OCI-LY3 (cell line): Measurements from ENCODE around the gene GRAMD1B.

Experiments
- H2AFZ ChIP-seq: fragments of 200-600, 300-600 bp; shearing (Covaris generic); 2 replicates; pipeline ENCODE4 v1.6.0; 2014; ENCODE audit warnings: antibody characterized with exemption, low read depth, low read length
- H3K27ac ChIP-seq: fragments of 200-600, 300-600 bp; sonication (generic); 2 replicates; pipeline ENCODE4 v1.5.1; 2014; ENCODE audit warnings: mild to moderate bottlenecking, low read length, moderate library complexity, mixed read lengths
- H3K27me3 ChIP-seq: fragments of 200-600, 300-600 bp; sonication (generic); 2 replicates; pipeline ENCODE4 v1.6.1; 2014; ENCODE audit warnings: low read depth, low read length, mixed read lengths
- H3K36me3 ChIP-seq: fragments of 200-600, 300-600 bp; sonication (generic); replicated peaks from 2 replicates; pipeline ENCODE3; 2014; ENCODE audit warnings: low read depth, low read length, mixed read lengths
- H3K4me1 ChIP-seq: fragments of 300-600, 200-600 bp; sonication (generic); 2 replicates; pipeline ENCODE4 v1.6.1; 2014; ENCODE audit warnings: low read length, mixed read lengths
- H3K4me2 ChIP-seq: fragments of 200-600, 300-600 bp; sonication (generic); 2 replicates; pipeline ENCODE4 v1.6.1; 2014; ENCODE audit warnings: low read length, mixed read lengths
- H3K4me3 ChIP-seq: fragments of 300-600, 200-600 bp; sonication (generic); 2 replicates; pipeline ENCODE4 v1.5.1; 2014; ENCODE audit warnings: antibody characterized with exemption, mild to moderate bottlenecking, low read length, moderate library complexity
- H3K79me2 ChIP-seq: fragments of 300-600, 200-600 bp; shearing (Covaris generic); 2 replicates; pipeline ENCODE4 v1.6.1; 2014; ENCODE audit warnings: mild to moderate bottlenecking, low read length, mixed read lengths
- H3K9ac ChIP-seq: fragments of 300-600, 200-600 bp; shearing (Covaris generic); 2 replicates; pipeline ENCODE4 v1.6.0; 2014; ENCODE audit warnings: mild to moderate bottlenecking, low read length, moderate library complexity
- H3K9me3 ChIP-seq: fragments of 200-600, 300-600 bp; shearing (Covaris generic); 2 replicates; pipeline ENCODE4 v1.6.1; 2014; ENCODE audit warnings: low read length, mixed read lengths; ENCODE audit not compliant: insufficient read depth
- H4K20me1 ChIP-seq: fragments of 200-600, 300-600 bp; sonication (generic); 2 replicates; pipeline ENCODE4 v1.6.1; 2016; ENCODE audit warnings: low read length, mixed read lengths; ENCODE audit not compliant: insufficient read depth
- EZH2phosphoT487 ChIP-seq: fragments of 200-600 bp; shearing (Covaris generic); IDR thresholded peaks from 2 replicates; pipeline ENCODE4 v1.6.1; 2018; ENCODE audit warnings: antibody characterized with exemption, mixed run types, low read depth
- TF ChIP-seq, protein P1 (sequence below): fragments of 200-600, 300-600 bp; sonication (generic); IDR thresholded peaks from 2 replicates; pipeline ENCODE4 v1.5.1; 2014; ENCODE audit warnings: antibody characterized with exemption, low read length, low read depth

Gene GRAMD1B

GRCh38 chr11:123665306-123665705 lies 235.2 kb downstream of the GRAMD1B start:
- Histone ChIP-seq H3K79me2 (no peaks in the 10 kb centered on the region), H3K4me2 (no peak overlapping the region), H2AFZ (no peak overlapping the region), H3K9me3 (no peaks in the 10 kb centered on the region), H4K20me1 (no peaks in the 10 kb centered on the region), H3K36me3 (no peaks in the 10 kb centered on the region), H3K4me3 (no peak overlapping the region), H3K27me3 (no peaks in the 10 kb centered on the region), H3K27ac (no peak overlapping the region), H3K4me1 (peaks cover 2% of the 10 kb centered on the region; the same call in 1 of the 2 replicates), H3K9ac (no peak overlapping the region)
- TF ChIP-seq, protein P1, sequence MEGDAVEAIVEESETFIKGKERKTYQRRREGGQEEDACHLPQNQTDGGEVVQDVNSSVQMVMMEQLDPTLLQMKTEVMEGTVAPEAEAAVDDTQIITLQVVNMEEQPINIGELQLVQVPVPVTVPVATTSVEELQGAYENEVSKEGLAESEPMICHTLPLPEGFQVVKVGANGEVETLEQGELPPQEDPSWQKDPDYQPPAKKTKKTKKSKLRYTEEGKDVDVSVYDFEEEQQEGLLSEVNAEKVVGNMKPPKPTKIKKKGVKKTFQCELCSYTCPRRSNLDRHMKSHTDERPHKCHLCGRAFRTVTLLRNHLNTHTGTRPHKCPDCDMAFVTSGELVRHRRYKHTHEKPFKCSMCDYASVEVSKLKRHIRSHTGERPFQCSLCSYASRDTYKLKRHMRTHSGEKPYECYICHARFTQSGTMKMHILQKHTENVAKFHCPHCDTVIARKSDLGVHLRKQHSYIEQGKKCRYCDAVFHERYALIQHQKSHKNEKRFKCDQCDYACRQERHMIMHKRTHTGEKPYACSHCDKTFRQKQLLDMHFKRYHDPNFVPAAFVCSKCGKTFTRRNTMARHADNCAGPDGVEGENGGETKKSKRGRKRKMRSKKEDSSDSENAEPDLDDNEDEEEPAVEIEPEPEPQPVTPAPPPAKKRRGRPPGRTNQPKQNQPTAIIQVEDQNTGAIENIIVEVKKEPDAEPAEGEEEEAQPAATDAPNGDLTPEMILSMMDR: no peak
- TF ChIP-seq EZH2phosphoT487: no peak

GRCh38 chr11:123670081-123670480 lies 240.0 kb downstream of the GRAMD1B start:
- Histone ChIP-seq H3K36me3 (no peaks in the 10 kb centered on the region), H3K4me1 (no peaks in the 10 kb centered on the region), H3K4me3 (no peak overlapping the region), H3K9me3 (no peaks in the 10 kb centered on the region), H3K27ac (no peak overlapping the region), H2AFZ (no peak overlapping the region), H3K4me2 (no peak overlapping the region), H3K9ac (no peak overlapping the region), H3K79me2 (no peaks in the 10 kb centered on the region), H4K20me1 (no peaks in the 10 kb centered on the region), H3K27me3 (no peaks in the 10 kb centered on the region)
- TF ChIP-seq EZH2phosphoT487: no peak
- TF ChIP-seq, protein P1: no peak

DNA sequence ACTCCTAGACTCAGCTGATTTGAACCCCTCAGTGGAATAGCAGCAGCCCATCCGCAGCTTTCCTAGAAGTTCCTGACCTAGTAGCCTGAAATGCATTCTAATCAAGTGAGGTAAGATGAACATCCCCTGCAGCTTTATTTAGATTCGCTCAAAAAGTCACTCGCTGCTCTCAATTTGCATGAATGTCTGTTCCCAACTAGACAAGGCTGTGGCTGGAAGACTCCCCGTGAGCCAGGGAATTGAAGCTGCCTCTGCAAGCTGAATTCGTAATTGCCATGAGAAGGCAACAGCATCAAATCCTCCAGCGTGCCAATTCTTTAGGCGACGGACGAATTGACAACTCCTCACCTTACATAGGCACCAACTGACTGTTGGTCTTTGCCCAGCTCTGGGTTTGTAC lies 241.5 kb downstream of the GRAMD1B start:
- Histone ChIP-seq H3K27me3 (no peaks in the 10 kb centered on the region), H3K27ac (no peak overlapping the region), H3K9ac (no peak overlapping the region), H3K79me2 (no peaks in the 10 kb centered on the region), H3K4me3 (no peak overlapping the region), H3K4me1 (no peaks in the 10 kb centered on the region), H4K20me1 (no peaks in the 10 kb centered on the region), H3K36me3 (no peaks in the 10 kb centered on the region), H3K9me3 (no peaks in the 10 kb centered on the region), H2AFZ (no peak overlapping the region), H3K4me2 (no peak overlapping the region)
- TF ChIP-seq, protein P1: no peak
- TF ChIP-seq EZH2phosphoT487: no peak

DNA sequence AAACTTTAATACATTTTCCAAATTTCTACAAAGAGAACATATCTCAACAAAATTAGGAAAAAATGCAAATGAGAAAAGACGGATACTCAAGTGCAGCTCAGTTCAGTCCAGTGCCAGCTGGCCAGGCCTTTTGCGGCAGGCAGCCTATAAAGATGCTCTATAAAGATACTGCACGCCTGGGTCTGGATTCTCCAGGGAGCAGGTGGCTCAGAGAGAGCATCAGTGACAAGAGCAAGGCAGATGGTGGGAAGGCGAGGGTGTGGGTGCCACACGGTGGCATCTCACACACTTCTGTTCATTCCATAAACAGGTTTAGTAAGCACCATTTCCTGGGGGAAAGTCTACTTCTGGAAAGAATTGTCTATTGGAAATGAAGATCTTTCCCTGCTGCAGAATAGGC lies 242.5 kb downstream of the GRAMD1B start:
- Histone ChIP-seq H3K4me2 (no peak overlapping the region), H3K79me2 (no peaks in the 10 kb centered on the region), H3K4me1 (no peaks in the 10 kb centered on the region), H3K27me3 (no peaks in the 10 kb centered on the region), H3K4me3 (no peak overlapping the region), H4K20me1 (no peaks in the 10 kb centered on the region), H3K36me3 (no peaks in the 10 kb centered on the region), H3K9me3 (no peaks in the 10 kb centered on the region), H2AFZ (no peak overlapping the region), H3K27ac (no peak overlapping the region), H3K9ac (no peak overlapping the region)
- no peak for TF ChIP-seq EZH2phosphoT487
- TF ChIP-seq, protein P1: no peak
